Measurements from ENCODE around the gene ACAD11.
"Not testable (repeated sequence)": the region's sequence is repeated elsewhere in the genome, so short reads cannot be mapped to it uniquely, and the experiment has no call there.

ACAD11 gene

GRCh38 chr3:132650153-132650552 lies 9.5 kb downstream of the ACAD11 start:
- no peak for DNase-seq

- no peak for DNase-seq
Measured at GRCh38 chr3:132645058-132645457, 14.6 kb downstream of the ACAD11 start.

GRCh38 chr3:132643366-132643765 lies 16.2 kb downstream of the ACAD11 start:
- no peak for DNase-seq

GRCh38 chr3:132642539-132642847 lies 17.1 kb downstream of the ACAD11 start:
- no peak for DNase-seq

- DNase-seq = peak in 1 of 2 donors; percentile 34
Measured at GRCh38 chr3:132641837-132642538, 17.6 kb downstream of the ACAD11 start.

GRCh38 chr3:132641427-132641826 lies 18.2 kb downstream of the ACAD11 start:
- not testable (repeated sequence) for DNase-seq

GRCh38 chr3:132638706-132639105 lies 20.9 kb downstream of the ACAD11 start:
- DNase-seq = no peak

- DNase-seq = no peak
Measured at GRCh38 chr3:132637590-132637989, 22.0 kb downstream of the ACAD11 start.

- DNase-seq = no peak
Measured at GRCh38 chr3:132635052-132635451, 24.6 kb downstream of the ACAD11 start.

- DNase-seq = no peak
Measured at GRCh38 chr3:132630612-132631011, 29.0 kb downstream of the ACAD11 start.

- no peak for DNase-seq
Measured at GRCh38 chr3:132629928-132630327, 29.7 kb downstream of the ACAD11 start.

GRCh38 chr3:132628157-132628556 lies 31.5 kb downstream of the ACAD11 start:
- DNase-seq = no peak

GRCh38 chr3:132626955-132627354 lies 32.7 kb downstream of the ACAD11 start:
- no peak for DNase-seq

- no peak for DNase-seq
Measured at GRCh38 chr3:132625613-132626012, 34.0 kb downstream of the ACAD11 start.

- DNase-seq = no peak
Measured at GRCh38 chr3:132624790-132625189, 34.8 kb downstream of the ACAD11 start.

- DNase-seq = no peak
Measured at GRCh38 chr3:132623646-132624045, 36.0 kb downstream of the ACAD11 start.

GRCh38 chr3:132622761-132623160 lies 36.8 kb downstream of the ACAD11 start:
- DNase-seq = no peak

- no peak for DNase-seq
Measured at GRCh38 chr3:132622148-132622547, 37.5 kb downstream of the ACAD11 start.

GRCh38 chr3:132616780-132617179 lies 42.8 kb downstream of the ACAD11 start:
- DNase-seq = no peak

- no peak for DNase-seq
Measured at GRCh38 chr3:132615881-132616280, 43.7 kb downstream of the ACAD11 start.

- DNase-seq = not testable (repeated sequence)
Measured at GRCh38 chr3:132615301-132615700, 44.3 kb downstream of the ACAD11 start.

- DNase-seq = not testable (repeated sequence)
Measured at GRCh38 chr3:132606620-132607019, 53.0 kb downstream of the ACAD11 start.

GRCh38 chr3:132606085-132606484 lies 53.5 kb downstream of the ACAD11 start:
- no peak for DNase-seq

GRCh38 chr3:132605374-132605792 lies 54.2 kb downstream of the ACAD11 start:
- DNase-seq = no peak

- not testable (repeated sequence) for DNase-seq
Measured at GRCh38 chr3:132600614-132601013, 59.0 kb downstream of the ACAD11 start.

Measured in CD4-positive, alpha-beta T cell treated with Interleukin-1 beta for 1 hour (primary cell).